ENCODE results near the gene IQSEC1. TPM values are rescaled to one million over a fixed set of nuclear protein-coding genes. Genes with fewer than 3 reads are reported as not detected.
A peak's percentile ranks its signal among the peaks of the same experiment; 100 is the strongest.

IQSEC1 gene
- total RNA-seq, 1 donor from 2014 or later = 211 TPM

- Mint-ChIP-seq H3K4me3 (ENCODE audit: unreplicated experiment) (no peak overlapping the region), H3K36me3 (ENCODE audit: unreplicated experiment) (peaks cover 11% of the 10 kb centered on the region), H3K9me3 (ENCODE audit: unreplicated experiment) (peaks cover 3% of the 10 kb centered on the region), H3K27me3 (ENCODE audit: unreplicated experiment) (peaks cover 3% of the 10 kb centered on the region), H3K4me1 (ENCODE audit: low read depth, unreplicated experiment) (peaks cover 13% of the 10 kb centered on the region), H3K27ac (ENCODE audit: unreplicated experiment) (no peak overlapping the region)
- peak; percentile 80 for DNase-seq
- no peak for TF ChIP-seq CTCF (IDR thresholded peaks at IDR 0.05; ENCODE audit: partially characterized antibody, unreplicated experiment)
Measured at GRCh38 chr3:12869035-12869621, 204.1 kb downstream of the IQSEC1 start.

- TF ChIP-seq CTCF (IDR thresholded peaks at IDR 0.05; ENCODE audit: partially characterized antibody, unreplicated experiment) = peak; percentile 78
- Mint-ChIP-seq H3K4me1 (ENCODE audit: low read depth, unreplicated experiment) (peaks cover 13% of the 10 kb centered on the region), H3K9me3 (ENCODE audit: unreplicated experiment) (peaks cover 3% of the 10 kb centered on the region), H3K36me3 (ENCODE audit: unreplicated experiment) (peaks cover 11% of the 10 kb centered on the region), H3K27ac (ENCODE audit: unreplicated experiment) (peak overlapping the region; percentile 88), H3K4me3 (ENCODE audit: unreplicated experiment) (peak overlapping the region; percentile 86), H3K27me3 (ENCODE audit: unreplicated experiment) (peaks cover 3% of the 10 kb centered on the region)
- DNase-seq = peak; percentile 89
Measured at GRCh38 chr3:12868039-12869034, 204.9 kb downstream of the IQSEC1 start.

- H3K4me3 Mint-ChIP-seq (ENCODE audit: unreplicated experiment) = no peak overlapping the region
- H3K9me3 Mint-ChIP-seq (ENCODE audit: unreplicated experiment) = peaks cover 7% of the 10 kb centered on the region
- peaks cover 13% of the 10 kb centered on the region for H3K4me1 Mint-ChIP-seq (ENCODE audit: low read depth, unreplicated experiment)
- no peak for TF ChIP-seq CTCF (IDR thresholded peaks at IDR 0.05; ENCODE audit: partially characterized antibody, unreplicated experiment)
- H3K27me3 Mint-ChIP-seq (ENCODE audit: unreplicated experiment) = peaks cover 3% of the 10 kb centered on the region
- peak overlapping the region; percentile 8 for H3K27ac Mint-ChIP-seq (ENCODE audit: unreplicated experiment)
- H3K36me3 Mint-ChIP-seq (ENCODE audit: unreplicated experiment) = peaks cover 11% of the 10 kb centered on the region
- no peak for DNase-seq
Measured at GRCh38 chr3:12866836-12867235, 206.4 kb downstream of the IQSEC1 start.

GRCh38 chr3:12865271-12865670 is 208.0 kb downstream of the IQSEC1 start:
- Mint-ChIP-seq H3K4me3 (ENCODE audit: unreplicated experiment) (no peak overlapping the region), H3K36me3 (ENCODE audit: unreplicated experiment) (peaks cover 16% of the 10 kb centered on the region), H3K27me3 (ENCODE audit: unreplicated experiment) (peaks cover 6% of the 10 kb centered on the region), H3K27ac (ENCODE audit: unreplicated experiment) (no peak overlapping the region), H3K9me3 (ENCODE audit: unreplicated experiment) (peaks cover 4% of the 10 kb centered on the region), H3K4me1 (ENCODE audit: low read depth, unreplicated experiment) (peaks cover 12% of the 10 kb centered on the region)
- no peak for TF ChIP-seq CTCF (IDR thresholded peaks at IDR 0.05; ENCODE audit: partially characterized antibody, unreplicated experiment)
- DNase-seq = no peak

- H3K27me3 Mint-ChIP-seq (ENCODE audit: unreplicated experiment) = peaks cover 2% of the 10 kb centered on the region
- no peak overlapping the region for H3K27ac Mint-ChIP-seq (ENCODE audit: unreplicated experiment)
- H3K36me3 Mint-ChIP-seq (ENCODE audit: unreplicated experiment) = peaks cover 16% of the 10 kb centered on the region
- no peak for TF ChIP-seq CTCF (IDR thresholded peaks at IDR 0.05; ENCODE audit: partially characterized antibody, unreplicated experiment)
- H3K4me3 Mint-ChIP-seq (ENCODE audit: unreplicated experiment) = no peak overlapping the region
- H3K9me3 Mint-ChIP-seq (ENCODE audit: unreplicated experiment) = peaks cover 4% of the 10 kb centered on the region
- no peaks in the 10 kb centered on the region for H3K4me1 Mint-ChIP-seq (ENCODE audit: low read depth, unreplicated experiment)
- no peak for DNase-seq
Measured at GRCh38 chr3:12862387-12862786, 210.8 kb downstream of the IQSEC1 start.

All from glutamatergic neuron (in vitro differentiated cells).